PFSK-1 (cell line): ENCODE data around the gene INPP5F.

Source experiments
- FOXP2 ChIP-seq: optimal IDR thresholded peaks from 2 replicates; pipeline ENCODE3; 2011; ENCODE audit warnings: borderline replicate concordance, control low read depth, inconsistent platforms; ENCODE audit not compliant: insufficient read depth; ENCODE audit errors: extremely low read length, extremely low read depth
- POLR2AphosphoS5 ChIP-seq: IDR thresholded peaks from 2 replicates; pipeline ENCODE4 v1.6.1; 2012; ENCODE audit warnings: low read depth, mild to moderate bottlenecking, control low read depth, low read length, moderate library complexity
- REST ChIP-seq, 2 experiments: IDR thresholded peaks; 2 replicates each; pipeline versions ENCODE4 v1.6.1 to v1.8.0; 2011 to 2012; ENCODE audit warnings: low read depth in 2 of 2, low read length in 2 of 2, control low read depth in 1 of 2, inconsistent platforms in 1 of 2, mild to moderate bottlenecking in 1 of 2, moderate library complexity in 1 of 2; ENCODE audit not compliant: insufficient read depth in 1 of 2
- SIN3A ChIP-seq: IDR thresholded peaks from 2 replicates; pipeline ENCODE4 v1.6.1; 2012; ENCODE audit warnings: mild to moderate bottlenecking, low read length, moderate library complexity, borderline replicate concordance; ENCODE audit not compliant: insufficient read depth
- TAF1 ChIP-seq: IDR thresholded peaks from 2 replicates; pipeline ENCODE4 v1.6.1; 2012; ENCODE audit warnings: low read length, control low read depth, borderline replicate concordance; ENCODE audit not compliant: insufficient read depth

INPP5F gene

GRCh38 chr10:119702583-119702982 is 23.3 kb upstream of the INPP5F start:
- TF ChIP-seq FOXP2 (no peak), POLR2AphosphoS5 (no peak), TAF1 (no peak), SIN3A (no peak), REST (IDR thresholded peaks at IDR 0.05; ENCODE audit: insufficient read depth in 1 of 2, low read depth in 2 of 2, low read length in 2 of 2) (no peak)

- no peak for TF ChIP-seq POLR2AphosphoS5
- TF ChIP-seq TAF1: no peak
- TF ChIP-seq REST (IDR thresholded peaks at IDR 0.05; ENCODE audit: insufficient read depth in 1 of 2, low read depth in 2 of 2, low read length in 2 of 2): no peak
- TF ChIP-seq SIN3A: no peak
- no peak for TF ChIP-seq FOXP2
These were observed 21.8 kb upstream of the INPP5F start for GRCh38 chr10:119703903-119704508.

- no peak for TF ChIP-seq TAF1
- TF ChIP-seq SIN3A: no peak
- no peak for TF ChIP-seq POLR2AphosphoS5
These were observed 20.4 kb upstream of the INPP5F start for GRCh38 chr10:119705434-119705831.

- no peak for TF ChIP-seq FOXP2
- TF ChIP-seq SIN3A: no peak
- TF ChIP-seq POLR2AphosphoS5: no peak
- no peak for TF ChIP-seq REST (IDR thresholded peaks at IDR 0.05; ENCODE audit: insufficient read depth in 1 of 2, low read depth in 2 of 2, low read length in 2 of 2)
- no peak for TF ChIP-seq TAF1
These were observed 19.1 kb upstream of the INPP5F start for GRCh38 chr10:119706521-119707278.

GRCh38 chr10:119713744-119714483 is 11.9 kb upstream of the INPP5F start:
- TF ChIP-seq SIN3A (no peak), POLR2AphosphoS5 (no peak), FOXP2 (no peak)

- no peak for TF ChIP-seq POLR2AphosphoS5
- TF ChIP-seq TAF1: no peak
- TF ChIP-seq FOXP2: no peak
- no peak for TF ChIP-seq REST (IDR thresholded peaks at IDR 0.05; ENCODE audit: insufficient read depth in 1 of 2, low read depth in 2 of 2, low read length in 2 of 2)
- no peak for TF ChIP-seq SIN3A
These were observed 11.4 kb upstream of the INPP5F start for GRCh38 chr10:119714484-119714816.
